ENCODE data around the gene CLK4.

DNA sequence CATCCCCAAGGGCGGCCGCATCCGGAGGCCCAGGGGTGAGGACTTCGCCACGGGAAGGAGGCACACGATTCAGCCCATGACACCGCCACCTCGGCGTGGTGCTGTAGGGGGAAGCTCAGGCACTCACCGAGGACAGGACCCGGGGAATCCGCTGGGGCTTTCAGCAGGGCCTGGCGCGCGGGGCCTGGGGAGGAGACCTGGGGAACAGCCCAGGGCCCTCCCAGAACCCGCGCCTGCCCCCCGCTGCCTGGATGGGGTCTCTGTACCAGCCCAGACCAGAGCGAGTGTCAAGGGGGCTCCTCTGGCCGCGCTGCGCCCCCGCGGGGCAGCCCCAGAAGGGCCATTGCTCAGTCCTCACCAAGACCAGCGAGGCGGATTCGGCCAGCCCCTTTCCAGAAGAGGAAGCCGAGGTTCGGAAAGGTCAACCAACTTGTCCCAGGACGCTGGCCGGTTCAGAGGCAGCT, 49.4 kb downstream of the CLK4 start:
- TF ChIP-seq, protein P1, sequence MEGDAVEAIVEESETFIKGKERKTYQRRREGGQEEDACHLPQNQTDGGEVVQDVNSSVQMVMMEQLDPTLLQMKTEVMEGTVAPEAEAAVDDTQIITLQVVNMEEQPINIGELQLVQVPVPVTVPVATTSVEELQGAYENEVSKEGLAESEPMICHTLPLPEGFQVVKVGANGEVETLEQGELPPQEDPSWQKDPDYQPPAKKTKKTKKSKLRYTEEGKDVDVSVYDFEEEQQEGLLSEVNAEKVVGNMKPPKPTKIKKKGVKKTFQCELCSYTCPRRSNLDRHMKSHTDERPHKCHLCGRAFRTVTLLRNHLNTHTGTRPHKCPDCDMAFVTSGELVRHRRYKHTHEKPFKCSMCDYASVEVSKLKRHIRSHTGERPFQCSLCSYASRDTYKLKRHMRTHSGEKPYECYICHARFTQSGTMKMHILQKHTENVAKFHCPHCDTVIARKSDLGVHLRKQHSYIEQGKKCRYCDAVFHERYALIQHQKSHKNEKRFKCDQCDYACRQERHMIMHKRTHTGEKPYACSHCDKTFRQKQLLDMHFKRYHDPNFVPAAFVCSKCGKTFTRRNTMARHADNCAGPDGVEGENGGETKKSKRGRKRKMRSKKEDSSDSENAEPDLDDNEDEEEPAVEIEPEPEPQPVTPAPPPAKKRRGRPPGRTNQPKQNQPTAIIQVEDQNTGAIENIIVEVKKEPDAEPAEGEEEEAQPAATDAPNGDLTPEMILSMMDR (IDR thresholded peaks at IDR 0.05), result no peak
- TF ChIP-seq POLR2A (IDR thresholded peaks at IDR 0.05) (no peak), POLR2AphosphoS5 (IDR thresholded peaks at IDR 0.05; ENCODE audit: insufficient read depth in 1 of 2, low read depth in 1 of 2) (no peak)

Measured in vagina (tissue), 2 donors.